ENCODE measurements around the gene TCF12.

TCF12 gene

GRCh38 chr15:57038496-57038895 is 120.1 kb downstream of the TCF12 start:
- H3K4me3 ChIP-seq (ENCODE audit: low read length) = no peak overlapping the region
- no peak for TF ChIP-seq CTCF (conservative IDR thresholded peaks at IDR 0.05; ENCODE audit: low read length)
- no peak for DNase-seq (ENCODE audit: low read depth)

- DNase-seq (ENCODE audit: low read depth) = no peak
- no peak for TF ChIP-seq CTCF (conservative IDR thresholded peaks at IDR 0.05; ENCODE audit: low read length)
- no peak overlapping the region for H3K4me3 ChIP-seq (ENCODE audit: low read length)
These were observed 123.0 kb downstream of the TCF12 start for GRCh38 chr15:57041416-57041815.

- DNase-seq (ENCODE audit: low read depth) = no peak
- no peak for TF ChIP-seq CTCF (conservative IDR thresholded peaks at IDR 0.05; ENCODE audit: low read length)
- H3K4me3 ChIP-seq (ENCODE audit: low read length) = no peak overlapping the region
These were observed 125.7 kb downstream of the TCF12 start for GRCh38 chr15:57044072-57044702.

- DNase-seq (ENCODE audit: low read depth) = no peak
- H3K4me3 ChIP-seq (ENCODE audit: low read length) = no peak overlapping the region
- no peak for TF ChIP-seq CTCF (conservative IDR thresholded peaks at IDR 0.05; ENCODE audit: low read length)
These were observed 126.5 kb downstream of the TCF12 start for GRCh38 chr15:57044970-57045369.

GRCh38 chr15:57045741-57046382 is 127.4 kb downstream of the TCF12 start:
- TF ChIP-seq CTCF (conservative IDR thresholded peaks at IDR 0.05; ENCODE audit: low read length) = no peak
- no peak overlapping the region for H3K4me3 ChIP-seq (ENCODE audit: low read length)
- DNase-seq (ENCODE audit: low read depth) = no peak

GRCh38 chr15:57048930-57049549 is 130.6 kb downstream of the TCF12 start:
- H3K4me3 ChIP-seq (ENCODE audit: low read length) = no peak overlapping the region
- DNase-seq (ENCODE audit: low read depth) = no peak
- no peak for TF ChIP-seq CTCF (conservative IDR thresholded peaks at IDR 0.05; ENCODE audit: low read length)

GRCh38 chr15:57053470-57053869 is 135.0 kb downstream of the TCF12 start:
- TF ChIP-seq CTCF (conservative IDR thresholded peaks at IDR 0.05; ENCODE audit: low read length) = no peak
- DNase-seq (ENCODE audit: low read depth) = no peak
- H3K4me3 ChIP-seq (ENCODE audit: low read length) = no peak overlapping the region
